Stimulated activated CD8-positive, alpha-beta memory T cell treated with anti-CD3 and anti-CD28 coated beads, Interleukin-4, amount 100 ng/mL, for 24 hours (primary cell): Measurements from ENCODE around the gene ERCC2.
"Not testable (repeated sequence)": the region's sequence is repeated elsewhere in the genome, so short reads cannot be mapped to it uniquely, and the experiment has no call there.

Experiments used
- DNase-seq: peaks from one replicate; pipeline ENCODE4 v3.0.0-alpha.2; 2020; ENCODE audit warnings: low read depth

The ERCC2 gene

GRCh38 chr19:45370410-45371204 lies at the start of gene ERCC2:
Gene ERCC2 (minus strand): TSS chr19:45370573. CDS start chr19:45370540, 33 bp downstream.
- DNase-seq, result peak; percentile 98

GRCh38 chr19:45419895-45420294 lies 49.5 kb upstream of the ERCC2 start:
- no peak for DNase-seq

GRCh38 chr19:45419396-45419795 lies 49.0 kb upstream of the ERCC2 start:
- no peak for DNase-seq

GRCh38 chr19:45418802-45419201 lies 48.4 kb upstream of the ERCC2 start:
- DNase-seq, result no peak

GRCh38 chr19:45417151-45417550 lies 46.8 kb upstream of the ERCC2 start:
- no peak for DNase-seq

- no peak for DNase-seq
These were observed 44.1 kb upstream of the ERCC2 start for GRCh38 chr19:45414468-45414867.

GRCh38 chr19:45413497-45413896 lies 43.1 kb upstream of the ERCC2 start:
- DNase-seq, result no peak

- not testable (repeated sequence) for DNase-seq
These were observed 40.0 kb upstream of the ERCC2 start for GRCh38 chr19:45410330-45410729.

- no peak for DNase-seq
These were observed 39.2 kb upstream of the ERCC2 start for GRCh38 chr19:45409557-45409920.

- DNase-seq, result no peak
These were observed 38.6 kb upstream of the ERCC2 start for GRCh38 chr19:45408830-45409556.

- DNase-seq, result no peak
These were observed 37.7 kb upstream of the ERCC2 start for GRCh38 chr19:45408121-45408520.

- DNase-seq, result not testable (repeated sequence)
These were observed 37.2 kb upstream of the ERCC2 start for GRCh38 chr19:45407585-45407984.

- no peak for DNase-seq
These were observed 36.7 kb upstream of the ERCC2 start for GRCh38 chr19:45407091-45407375.

- DNase-seq, result peak; percentile 71
These were observed 36.1 kb upstream of the ERCC2 start, which contains the start of gene POLR1G for GRCh38 chr19:45406226-45407090. Gene POLR1G (plus strand): TSS chr19:45406644. CDS start chr19:45406697, 53 bp downstream.

GRCh38 chr19:45405435-45406225 lies 35.3 kb upstream of the ERCC2 start:
- DNase-seq, result peak; percentile 74

- no peak for DNase-seq
These were observed 34.4 kb upstream of the ERCC2 start, which contains the start of gene PPP1R13L for GRCh38 chr19:45404557-45405434. Gene PPP1R13L (minus strand): TSS chr19:45405069. CDS start chr19:45398318, 6,751 bp downstream.

GRCh38 chr19:45403781-45404556 lies 33.6 kb upstream of the ERCC2 start:
- DNase-seq, result peak; percentile 48

GRCh38 chr19:45403272-45403671 lies 32.9 kb upstream of the ERCC2 start:
- DNase-seq, result no peak

- no peak for DNase-seq
These were observed 32.1 kb upstream of the ERCC2 start for GRCh38 chr19:45402298-45403061.
